Osteocyte (in vitro differentiated cells): ENCODE measurements around the gene LRRC9. TPM values are rescaled to one million over a fixed set of nuclear protein-coding genes. Genes with fewer than 3 reads are reported as not detected.
"Not testable (repeated sequence)": the region's sequence is repeated elsewhere in the genome, so short reads cannot be mapped to it uniquely, and the experiment has no call there.

Source experiments
- DNase-seq: peaks from one replicate; pipeline ENCODE4 v3.0.0; 2021; ENCODE audit warnings: mixed read lengths; ENCODE audit not compliant: unreplicated experiment; ENCODE audit errors: extremely low spot score
- H3K27ac Mint-ChIP-seq: one replicate; pipeline ENCODE4 v1.8.0; 2021; ENCODE audit warnings: mild to moderate bottlenecking, mixed read lengths; ENCODE audit not compliant: unreplicated experiment
- H3K27me3 Mint-ChIP-seq: one replicate; pipeline ENCODE4 v1.8.0; 2021; ENCODE audit warnings: mixed read lengths; ENCODE audit not compliant: unreplicated experiment
- H3K36me3 Mint-ChIP-seq: one replicate; pipeline ENCODE4 v1.8.0; 2021; ENCODE audit warnings: mixed read lengths; ENCODE audit not compliant: unreplicated experiment
- H3K4me1 Mint-ChIP-seq: one replicate; pipeline ENCODE4 v1.8.0; 2021; ENCODE audit warnings: mixed read lengths; ENCODE audit not compliant: unreplicated experiment
- H3K4me3 Mint-ChIP-seq: one replicate; pipeline ENCODE4 v1.8.0; 2021; ENCODE audit warnings: mild to moderate bottlenecking, moderate library complexity, mixed read lengths; ENCODE audit not compliant: unreplicated experiment
- H3K9me3 Mint-ChIP-seq: one replicate; pipeline ENCODE4 v1.8.0; 2021; ENCODE audit warnings: mixed read lengths; ENCODE audit not compliant: unreplicated experiment
- total RNA-seq: library from RNA; stranded (reverse); gene quantifications from 2 replicates; pipeline ENCODE4 v1.2.1, GENCODE V29; 2021
- TF ChIP-seq, protein P1 (sequence below): fragments of 200-600 bp; sonication (generic); IDR thresholded peaks from 2 replicates; pipeline ENCODE4 v1.5.0; 2021; ENCODE audit warnings: antibody characterized with exemption, mild to moderate bottlenecking, moderate library complexity

Gene LRRC9
- total RNA-seq, 1 donor from 2014 or later, result not detected

- Mint-ChIP-seq H3K4me3 (no peak overlapping the region), H3K27me3 (peaks cover 22% of the 10 kb centered on the region), H3K4me1 (no peaks in the 10 kb centered on the region), H3K36me3 (no peaks in the 10 kb centered on the region), H3K27ac (no peak overlapping the region), H3K9me3 (no peaks in the 10 kb centered on the region)
- TF ChIP-seq, protein P1, sequence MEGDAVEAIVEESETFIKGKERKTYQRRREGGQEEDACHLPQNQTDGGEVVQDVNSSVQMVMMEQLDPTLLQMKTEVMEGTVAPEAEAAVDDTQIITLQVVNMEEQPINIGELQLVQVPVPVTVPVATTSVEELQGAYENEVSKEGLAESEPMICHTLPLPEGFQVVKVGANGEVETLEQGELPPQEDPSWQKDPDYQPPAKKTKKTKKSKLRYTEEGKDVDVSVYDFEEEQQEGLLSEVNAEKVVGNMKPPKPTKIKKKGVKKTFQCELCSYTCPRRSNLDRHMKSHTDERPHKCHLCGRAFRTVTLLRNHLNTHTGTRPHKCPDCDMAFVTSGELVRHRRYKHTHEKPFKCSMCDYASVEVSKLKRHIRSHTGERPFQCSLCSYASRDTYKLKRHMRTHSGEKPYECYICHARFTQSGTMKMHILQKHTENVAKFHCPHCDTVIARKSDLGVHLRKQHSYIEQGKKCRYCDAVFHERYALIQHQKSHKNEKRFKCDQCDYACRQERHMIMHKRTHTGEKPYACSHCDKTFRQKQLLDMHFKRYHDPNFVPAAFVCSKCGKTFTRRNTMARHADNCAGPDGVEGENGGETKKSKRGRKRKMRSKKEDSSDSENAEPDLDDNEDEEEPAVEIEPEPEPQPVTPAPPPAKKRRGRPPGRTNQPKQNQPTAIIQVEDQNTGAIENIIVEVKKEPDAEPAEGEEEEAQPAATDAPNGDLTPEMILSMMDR, result no peak
- no peak for DNase-seq
Observed at GRCh38 chr14:59926534-59926933, 6.6 kb downstream of the LRRC9 start.

DNA sequence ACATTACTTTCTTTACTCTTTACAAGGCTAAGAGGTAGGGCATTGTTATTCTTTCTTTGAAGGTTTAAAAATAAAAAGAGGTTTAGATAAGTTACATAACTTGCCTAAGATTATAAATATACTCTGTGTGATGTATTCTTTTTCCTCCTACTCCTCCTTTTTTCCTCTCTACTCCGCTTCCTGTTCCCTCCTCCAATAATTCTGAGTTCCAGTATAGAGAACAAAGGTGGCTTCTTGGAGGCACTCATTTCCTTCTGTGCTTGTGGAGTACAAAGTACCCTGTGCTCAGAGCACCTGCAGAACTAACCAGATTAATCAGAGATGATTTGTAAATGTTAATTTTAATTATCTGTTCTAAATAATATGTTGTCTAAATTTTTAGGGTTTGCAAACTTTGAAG, 11.3 kb downstream of the LRRC9 start:
- H3K4me1 Mint-ChIP-seq, result no peaks in the 10 kb centered on the region
- no peaks in the 10 kb centered on the region for H3K9me3 Mint-ChIP-seq
- H3K27ac Mint-ChIP-seq, result no peak overlapping the region
- no peaks in the 10 kb centered on the region for H3K36me3 Mint-ChIP-seq
- no peak overlapping the region for H3K4me3 Mint-ChIP-seq
- TF ChIP-seq, protein P1, result no peak
- no peak for DNase-seq
- H3K27me3 Mint-ChIP-seq, result peaks cover 14% of the 10 kb centered on the region

DNA sequence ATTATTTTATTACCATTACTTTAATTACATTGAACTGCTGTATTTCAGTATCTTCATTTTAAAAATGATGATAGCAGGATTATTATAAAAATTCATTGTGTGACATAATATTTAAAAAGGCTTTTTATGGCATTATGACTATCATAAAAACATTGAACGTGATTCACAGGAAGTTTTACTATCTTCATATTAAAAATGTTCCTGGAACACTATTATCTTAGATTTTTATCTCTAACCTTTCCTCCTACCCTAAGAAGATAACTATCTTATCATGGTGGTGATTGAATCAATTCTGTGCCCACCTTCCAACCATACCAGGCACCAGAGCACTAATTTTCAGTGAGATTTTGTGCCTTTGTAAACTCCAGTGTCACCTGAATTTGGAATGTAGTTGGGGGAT, 16.2 kb downstream of the LRRC9 start:
- Mint-ChIP-seq H3K36me3 (no peaks in the 10 kb centered on the region), H3K4me3 (no peak overlapping the region), H3K4me1 (no peaks in the 10 kb centered on the region), H3K9me3 (no peaks in the 10 kb centered on the region), H3K27me3 (peaks cover 27% of the 10 kb centered on the region), H3K27ac (no peak overlapping the region)
- TF ChIP-seq, protein P1, result no peak
- no peak for DNase-seq

- no peak for DNase-seq
- no peaks in the 10 kb centered on the region for H3K4me1 Mint-ChIP-seq
- no peaks in the 10 kb centered on the region for H3K9me3 Mint-ChIP-seq
- TF ChIP-seq, protein P1, result no peak
- peaks cover 44% of the 10 kb centered on the region for H3K27me3 Mint-ChIP-seq
- no peaks in the 10 kb centered on the region for H3K36me3 Mint-ChIP-seq
- H3K4me3 Mint-ChIP-seq, result no peak overlapping the region
- no peak overlapping the region for H3K27ac Mint-ChIP-seq
Observed at GRCh38 chr14:59939828-59940227, 19.9 kb downstream of the LRRC9 start.

DNA sequence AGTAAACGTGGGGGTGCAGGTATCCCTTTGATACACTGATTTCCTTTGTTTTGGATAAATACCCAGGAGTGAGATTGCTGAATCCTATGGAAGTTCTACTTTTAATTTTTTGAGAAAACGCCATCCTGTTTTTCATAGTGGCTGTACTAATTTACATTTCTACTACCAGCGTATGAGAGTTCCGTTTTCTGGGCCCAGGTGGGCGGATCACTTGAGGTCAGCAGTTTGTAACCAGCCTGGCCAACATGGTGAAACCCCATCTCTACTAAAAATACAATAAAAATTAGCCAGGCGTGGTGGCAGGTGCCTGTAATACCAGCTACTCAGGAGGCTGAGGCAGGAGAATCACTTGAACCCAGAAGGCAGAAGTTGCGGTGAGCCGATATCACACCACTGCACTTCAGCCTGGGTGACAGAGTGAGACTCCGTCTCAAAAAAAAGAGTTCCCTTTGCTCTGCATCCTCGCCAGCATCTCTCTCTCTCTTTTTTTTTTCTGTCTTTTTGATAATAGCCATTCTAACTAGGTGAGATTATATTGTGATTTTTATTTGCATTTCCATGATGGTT, 22.4 kb downstream of the LRRC9 start:
- H3K9me3 Mint-ChIP-seq, H3K36me3 Mint-ChIP-seq, H3K4me3 Mint-ChIP-seq, H3K27ac Mint-ChIP-seq, DNase-seq, H3K4me1 Mint-ChIP-seq: not testable (repeated sequence)
- H3K27me3 Mint-ChIP-seq, result peaks cover 32% of the 10 kb centered on the region

DNA sequence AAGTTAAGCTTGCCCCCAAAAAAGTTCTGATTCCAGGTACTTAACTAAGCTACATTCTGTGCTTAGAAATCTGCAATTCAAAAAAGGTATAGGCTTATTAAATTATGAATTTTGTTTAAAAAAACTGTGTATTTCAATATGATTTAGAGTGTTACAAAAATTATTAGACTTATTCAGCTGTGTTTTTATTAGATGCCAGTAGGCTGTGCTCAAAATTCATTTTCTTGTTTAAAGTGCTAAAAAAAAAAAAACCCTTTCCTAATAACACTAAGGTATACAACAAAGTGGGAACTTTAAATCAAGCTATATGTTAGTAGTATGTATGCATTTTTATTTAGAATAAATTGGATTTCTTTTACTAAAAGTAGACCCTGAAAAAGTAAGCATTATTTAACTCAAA, 25.0 kb downstream of the LRRC9 start:
- TF ChIP-seq, protein P1, result no peak
- Mint-ChIP-seq H3K27me3 (peaks cover 18% of the 10 kb centered on the region), H3K9me3 (no peaks in the 10 kb centered on the region), H3K27ac (no peak overlapping the region), H3K36me3 (no peaks in the 10 kb centered on the region), H3K4me1 (no peaks in the 10 kb centered on the region), H3K4me3 (no peak overlapping the region)
- DNase-seq, result no peak

- not testable (repeated sequence) for H3K27ac Mint-ChIP-seq, DNase-seq, H3K4me1 Mint-ChIP-seq, H3K36me3 Mint-ChIP-seq
- H3K4me3 Mint-ChIP-seq, result peak overlapping the region; percentile 67
- peaks cover 25% of the 10 kb centered on the region for H3K9me3 Mint-ChIP-seq
- peaks cover 26% of the 10 kb centered on the region for H3K27me3 Mint-ChIP-seq
Observed at GRCh38 chr14:59952141-59952540, 32.2 kb downstream of the LRRC9 start.

DNA sequence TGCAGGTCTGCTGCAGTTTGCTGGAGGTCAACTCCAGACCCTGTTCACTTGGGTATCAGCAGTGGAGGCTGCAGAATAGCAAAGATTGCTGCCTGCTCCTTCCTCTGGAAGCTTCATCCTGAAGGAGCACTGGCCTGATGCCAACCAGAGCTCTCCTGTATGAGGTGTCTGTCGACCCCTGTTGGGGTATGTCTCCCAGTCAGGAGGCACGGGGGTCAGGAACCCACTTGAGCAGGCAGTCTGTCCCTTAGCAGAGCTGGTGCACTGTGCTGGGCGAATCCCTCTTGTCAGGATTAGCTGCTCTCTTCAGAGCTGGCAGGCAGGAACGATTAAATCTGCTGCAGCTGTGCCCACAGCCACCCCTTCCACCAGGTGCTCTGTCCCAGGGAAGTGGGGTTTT, 37.9 kb downstream of the LRRC9 start:
- H3K4me1 Mint-ChIP-seq, H3K36me3 Mint-ChIP-seq, H3K27ac Mint-ChIP-seq, DNase-seq, H3K4me3 Mint-ChIP-seq: not testable (repeated sequence)
- H3K9me3 Mint-ChIP-seq, result peaks cover 25% of the 10 kb centered on the region
- H3K27me3 Mint-ChIP-seq, result peaks cover 37% of the 10 kb centered on the region
